ENCODE results near the gene ZNF771.

Gene ZNF771

GRCh38 chr16:30407102-30407803 is at the start of gene ZNF771:
ZNF771 (plus strand) TSS chr16:30407606; CDS start chr16:30408054, 448 bp downstream.
- peak within 1 kb of the TSS; percentile 83 for H2AFZ ChIP-seq (ENCODE audit: low read depth, low read length)
- H3K27ac ChIP-seq (ENCODE audit: low read length), result peak within 1 kb of the TSS; percentile 15; the same call in 1 of the 2 replicates
- H4K20me1 ChIP-seq (ENCODE audit: insufficient read depth, low read length), result no peaks in the 10 kb centered on the region

DNA sequence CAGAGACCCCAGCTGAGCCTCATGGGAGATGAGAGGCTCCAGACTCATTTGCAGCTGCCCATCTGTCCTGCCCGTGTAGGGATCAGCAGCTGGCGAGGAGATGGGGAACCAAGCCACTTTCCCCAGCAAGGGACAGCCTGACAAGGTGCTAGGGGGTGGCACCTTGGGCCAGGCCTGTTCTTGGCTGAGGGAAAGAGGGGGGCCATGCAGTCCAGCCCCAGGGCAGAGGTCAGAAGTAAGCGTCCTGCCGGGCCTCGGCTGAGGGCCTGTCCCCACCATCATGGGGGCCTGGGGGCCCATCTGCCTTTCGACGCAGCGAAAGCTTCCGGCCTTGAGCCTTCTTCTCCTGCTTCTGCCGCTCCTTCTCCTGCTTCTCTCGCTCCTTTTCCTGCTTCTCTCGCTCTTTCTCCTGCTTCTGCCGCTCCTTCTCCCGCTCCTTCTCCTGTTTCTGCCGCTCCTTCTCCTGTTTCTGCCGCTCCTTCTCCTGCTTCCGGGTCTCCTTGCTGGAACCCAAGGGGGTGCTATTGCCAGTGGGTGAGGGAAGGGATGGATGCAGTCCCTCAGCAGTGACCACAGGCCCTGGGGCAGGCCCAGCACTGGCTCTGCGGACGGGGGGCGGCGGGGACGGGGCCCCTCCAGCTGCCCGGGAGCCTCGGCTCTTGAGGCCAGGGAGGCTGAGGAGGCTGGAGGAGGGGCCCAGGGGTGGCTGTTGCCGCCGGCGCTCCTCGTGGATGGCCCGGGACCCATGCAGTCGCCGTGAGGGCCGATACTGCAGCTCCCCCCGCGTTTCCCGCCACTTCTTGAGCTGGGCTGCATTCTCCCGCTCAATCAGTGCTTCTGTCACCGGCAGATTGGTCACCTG is 49.5 kb upstream of the ZNF771 start:
- H4K20me1 ChIP-seq (ENCODE audit: insufficient read depth, low read length), result no peaks in the 10 kb centered on the region
- H3K4me3 ChIP-seq (ENCODE audit: low read length), result no peak overlapping the region
- no peaks in the 10 kb centered on the region for H3K27me3 ChIP-seq (ENCODE audit: low read depth, low read length)
- H2AFZ ChIP-seq (ENCODE audit: low read depth, low read length), result no peak overlapping the region
- peaks cover 13% of the 10 kb centered on the region for H3K4me1 ChIP-seq (ENCODE audit: low read length)
- H3K79me2 ChIP-seq (ENCODE audit: low read length), result peaks cover 33% of the 10 kb centered on the region
- H3K36me3 ChIP-seq (replicated peaks; ENCODE audit: low read depth, low read length), result peaks cover 17% of the 10 kb centered on the region
- TF ChIP-seq, protein P1, sequence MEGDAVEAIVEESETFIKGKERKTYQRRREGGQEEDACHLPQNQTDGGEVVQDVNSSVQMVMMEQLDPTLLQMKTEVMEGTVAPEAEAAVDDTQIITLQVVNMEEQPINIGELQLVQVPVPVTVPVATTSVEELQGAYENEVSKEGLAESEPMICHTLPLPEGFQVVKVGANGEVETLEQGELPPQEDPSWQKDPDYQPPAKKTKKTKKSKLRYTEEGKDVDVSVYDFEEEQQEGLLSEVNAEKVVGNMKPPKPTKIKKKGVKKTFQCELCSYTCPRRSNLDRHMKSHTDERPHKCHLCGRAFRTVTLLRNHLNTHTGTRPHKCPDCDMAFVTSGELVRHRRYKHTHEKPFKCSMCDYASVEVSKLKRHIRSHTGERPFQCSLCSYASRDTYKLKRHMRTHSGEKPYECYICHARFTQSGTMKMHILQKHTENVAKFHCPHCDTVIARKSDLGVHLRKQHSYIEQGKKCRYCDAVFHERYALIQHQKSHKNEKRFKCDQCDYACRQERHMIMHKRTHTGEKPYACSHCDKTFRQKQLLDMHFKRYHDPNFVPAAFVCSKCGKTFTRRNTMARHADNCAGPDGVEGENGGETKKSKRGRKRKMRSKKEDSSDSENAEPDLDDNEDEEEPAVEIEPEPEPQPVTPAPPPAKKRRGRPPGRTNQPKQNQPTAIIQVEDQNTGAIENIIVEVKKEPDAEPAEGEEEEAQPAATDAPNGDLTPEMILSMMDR (IDR thresholded peaks at IDR 0.05; ENCODE audit: low read depth, low read length), result no peak
- TF ChIP-seq EZH2phosphoT487 (IDR thresholded peaks at IDR 0.05; ENCODE audit: low read depth), result no peak
- no peaks in the 10 kb centered on the region for H3K9me3 ChIP-seq (ENCODE audit: insufficient read depth, low read length)
- H3K9ac ChIP-seq (ENCODE audit: low read length), result no peak overlapping the region
- H3K27ac ChIP-seq (ENCODE audit: low read length), result no peak overlapping the region
- H3K4me2 ChIP-seq (ENCODE audit: low read length), result no peak overlapping the region

More at GRCh38 chr16:30407102-30407803, at the start of gene ZNF771:
- Histone ChIP-seq H3K9me3 (ENCODE audit: insufficient read depth, low read length) (no peaks in the 10 kb centered on the region), H3K36me3 (replicated peaks; ENCODE audit: low read depth, low read length) (peaks cover 9% of the 10 kb centered on the region), H3K79me2 (ENCODE audit: low read length) (peaks cover 8% of the 10 kb centered on the region; the same call in 1 of the 2 replicates), H3K4me2 (ENCODE audit: low read length) (peak within 1 kb of the TSS; percentile 92), H3K9ac (ENCODE audit: low read length) (peak within 1 kb of the TSS; percentile 84), H3K4me1 (ENCODE audit: low read length) (peaks cover 19% of the 10 kb centered on the region), H3K27me3 (ENCODE audit: low read depth, low read length) (no peaks in the 10 kb centered on the region), H3K4me3 (ENCODE audit: low read length) (peak within 1 kb of the TSS; percentile 94)
- no peak for TF ChIP-seq EZH2phosphoT487 (IDR thresholded peaks at IDR 0.05; ENCODE audit: low read depth)

GRCh38 chr16:30358577-30358936 is 48.8 kb upstream of the ZNF771 start:
- Histone ChIP-seq H3K9me3 (ENCODE audit: insufficient read depth, low read length) (no peaks in the 10 kb centered on the region), H3K9ac (ENCODE audit: low read length) (no peak overlapping the region), H3K36me3 (replicated peaks; ENCODE audit: low read depth, low read length) (peaks cover 21% of the 10 kb centered on the region), H3K27ac (ENCODE audit: low read length) (no peak overlapping the region), H3K4me2 (ENCODE audit: low read length) (no peak overlapping the region), H3K27me3 (ENCODE audit: low read depth, low read length) (no peaks in the 10 kb centered on the region), H4K20me1 (ENCODE audit: insufficient read depth, low read length) (no peaks in the 10 kb centered on the region), H3K4me3 (ENCODE audit: low read length) (no peak overlapping the region), H3K4me1 (ENCODE audit: low read length) (peaks cover 13% of the 10 kb centered on the region), H3K79me2 (ENCODE audit: low read length) (peaks cover 36% of the 10 kb centered on the region), H2AFZ (ENCODE audit: low read depth, low read length) (no peak overlapping the region)
- TF ChIP-seq, protein P1 (IDR thresholded peaks at IDR 0.05; ENCODE audit: low read depth, low read length), result no peak

DNA sequence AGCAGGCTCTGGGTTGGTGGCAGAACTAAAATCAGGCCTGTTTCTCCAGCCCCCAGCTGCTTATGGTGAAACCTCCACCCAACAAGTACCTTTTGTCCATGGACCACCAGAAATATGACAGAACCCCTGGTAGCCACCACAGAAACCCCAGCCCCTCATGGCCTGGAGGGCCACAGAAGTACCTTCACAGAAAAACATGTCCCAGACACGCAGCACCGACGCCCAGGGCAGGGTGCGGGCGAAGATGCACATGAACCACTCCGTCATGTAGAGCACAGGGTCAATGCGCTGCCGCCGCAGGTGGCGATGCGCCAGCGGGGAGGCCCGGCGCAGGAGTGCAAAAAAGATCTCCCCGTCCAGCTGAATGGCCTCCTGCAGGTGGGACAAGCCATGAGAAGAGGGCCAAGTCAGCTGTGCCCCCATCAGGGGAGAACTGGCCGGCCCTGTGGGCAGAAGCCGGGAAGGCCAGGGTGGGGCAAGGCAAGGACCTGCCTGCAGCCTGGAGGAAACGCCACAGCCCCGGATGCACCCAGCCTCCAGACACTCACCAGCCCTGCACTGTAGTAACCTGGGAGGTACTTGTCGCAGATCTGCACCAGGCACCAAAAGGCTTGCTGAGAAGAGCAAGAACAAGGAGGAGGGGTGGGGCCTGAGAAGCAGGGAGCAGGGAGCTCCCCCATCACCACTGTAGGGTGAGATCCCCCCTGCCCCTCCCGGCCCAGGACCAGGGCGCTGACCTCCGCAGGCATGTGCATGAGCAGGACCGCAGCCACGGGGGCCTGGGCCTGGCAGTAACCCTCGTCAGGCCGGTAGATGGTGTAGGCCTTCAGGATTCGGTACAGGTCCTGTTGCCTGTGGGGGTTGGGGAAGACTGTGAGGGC is 48.2 kb upstream of the ZNF771 start:
- Histone ChIP-seq H3K4me1 (ENCODE audit: low read length) (peaks cover 9% of the 10 kb centered on the region), H3K36me3 (replicated peaks; ENCODE audit: low read depth, low read length) (peaks cover 22% of the 10 kb centered on the region), H2AFZ (ENCODE audit: low read depth, low read length) (no peak overlapping the region), H3K4me2 (ENCODE audit: low read length) (no peak overlapping the region), H3K27me3 (ENCODE audit: low read depth, low read length) (no peaks in the 10 kb centered on the region), H4K20me1 (ENCODE audit: insufficient read depth, low read length) (no peaks in the 10 kb centered on the region), H3K9ac (ENCODE audit: low read length) (no peak overlapping the region), H3K4me3 (ENCODE audit: low read length) (no peak overlapping the region), H3K27ac (ENCODE audit: low read length) (no peak overlapping the region), H3K79me2 (ENCODE audit: low read length) (peaks cover 29% of the 10 kb centered on the region), H3K9me3 (ENCODE audit: insufficient read depth, low read length) (no peaks in the 10 kb centered on the region)
- no peak for TF ChIP-seq EZH2phosphoT487 (IDR thresholded peaks at IDR 0.05; ENCODE audit: low read depth)
- TF ChIP-seq, protein P1 (IDR thresholded peaks at IDR 0.05; ENCODE audit: low read depth, low read length), result no peak

Data from OCI-LY3 (cell line).